Endothelial cell of coronary artery (primary cell): Measurements from ENCODE around the gene ACSM6. TPM values are rescaled to one million over a fixed set of nuclear protein-coding genes. Genes with fewer than 3 reads are reported as not detected.

Experiments
- total RNA-seq: library from RNA; depleted of rRNA; stranded (reverse); fragments of >200 nt; gene quantifications from 2 replicates; pipeline ENCODE4 v1.2.3, GENCODE V29; 2014

The ACSM6 gene, protein sequence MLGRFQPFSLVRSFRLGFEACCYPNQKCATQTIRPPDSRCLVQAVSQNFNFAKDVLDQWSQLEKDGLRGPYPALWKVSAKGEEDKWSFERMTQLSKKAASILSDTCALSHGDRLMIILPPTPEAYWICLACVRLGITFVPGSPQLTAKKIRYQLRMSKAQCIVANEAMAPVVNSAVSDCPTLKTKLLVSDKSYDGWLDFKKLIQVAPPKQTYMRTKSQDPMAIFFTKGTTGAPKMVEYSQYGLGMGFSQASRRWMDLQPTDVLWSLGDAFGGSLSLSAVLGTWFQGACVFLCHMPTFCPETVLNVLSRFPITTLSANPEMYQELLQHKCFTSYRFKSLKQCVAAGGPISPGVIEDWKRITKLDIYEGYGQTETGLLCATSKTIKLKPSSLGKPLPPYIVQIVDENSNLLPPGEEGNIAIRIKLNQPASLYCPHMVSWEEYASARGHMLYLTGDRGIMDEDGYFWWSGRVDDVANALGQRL
- not detected in 2 replicates for total RNA-seq

DNA sequence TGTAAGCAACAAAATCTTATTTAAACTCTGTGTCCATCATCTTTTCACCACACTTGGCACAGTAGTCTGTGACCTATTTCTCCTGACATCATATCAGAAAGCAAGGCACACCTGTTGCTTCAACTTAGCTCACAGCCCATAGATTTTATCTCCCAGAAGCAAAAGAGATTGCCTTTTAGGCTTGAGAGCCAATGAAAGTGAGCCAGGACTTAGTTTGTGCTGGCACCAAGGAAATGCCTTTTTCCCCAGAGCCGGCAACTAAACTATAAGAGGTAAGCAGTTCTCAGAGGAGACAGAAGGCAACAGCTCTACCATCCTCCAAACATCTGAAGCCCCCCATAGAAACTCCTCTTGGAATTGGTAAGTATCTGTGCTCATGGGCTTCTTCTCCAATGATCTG is at the start of gene ACSM6:
Gene ACSM6, plus strand, starts transcription at position 295 of the 400 bp plus-strand sequence. CDS start 248 bp downstream, outside the sequence.

Other genes starting within 250 kb of the ACSM6 start
- gene CYP2C8, start 124.7 kb upstream of the ACSM6 start, total RNA-seq = not detected in 2 replicates
- gene PDLIM1, start 96.8 kb downstream of the ACSM6 start, total RNA-seq = 43.1 and 66.0 TPM in 2 replicates